ENCODE measurements around the gene PRCC. TPM values are rescaled to one million over a fixed set of nuclear protein-coding genes. Genes with fewer than 3 reads are reported as not detected.

The PRCC gene
- total and polyA plus RNA-seq, 2 of the 13 experiments (the other 11 are each of a cell fraction or from before 2014, with no cell fraction given) = 24.2 to 40.5 TPM

DNA sequence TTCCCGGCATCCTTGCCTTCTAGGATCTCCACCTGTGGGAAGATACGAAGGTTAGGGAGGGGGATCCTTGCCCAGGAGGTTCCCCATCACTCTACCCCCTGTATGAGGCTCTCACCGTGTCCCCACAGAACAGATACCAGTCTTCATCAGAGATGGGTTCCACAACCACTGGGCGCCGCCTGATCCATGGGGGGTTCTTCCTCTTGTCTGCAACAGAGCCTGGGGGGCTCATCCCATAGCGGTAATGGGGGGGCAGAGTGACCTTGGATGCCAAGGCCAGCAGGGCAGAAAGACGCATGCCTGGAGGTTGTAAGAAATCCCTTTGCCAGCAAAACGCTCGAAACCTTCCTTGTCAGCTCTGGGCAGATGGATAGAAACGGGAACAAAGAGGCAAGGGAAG is 28.9 kb upstream of the PRCC start (continued):
- TF ChIP-seq, protein P1, sequence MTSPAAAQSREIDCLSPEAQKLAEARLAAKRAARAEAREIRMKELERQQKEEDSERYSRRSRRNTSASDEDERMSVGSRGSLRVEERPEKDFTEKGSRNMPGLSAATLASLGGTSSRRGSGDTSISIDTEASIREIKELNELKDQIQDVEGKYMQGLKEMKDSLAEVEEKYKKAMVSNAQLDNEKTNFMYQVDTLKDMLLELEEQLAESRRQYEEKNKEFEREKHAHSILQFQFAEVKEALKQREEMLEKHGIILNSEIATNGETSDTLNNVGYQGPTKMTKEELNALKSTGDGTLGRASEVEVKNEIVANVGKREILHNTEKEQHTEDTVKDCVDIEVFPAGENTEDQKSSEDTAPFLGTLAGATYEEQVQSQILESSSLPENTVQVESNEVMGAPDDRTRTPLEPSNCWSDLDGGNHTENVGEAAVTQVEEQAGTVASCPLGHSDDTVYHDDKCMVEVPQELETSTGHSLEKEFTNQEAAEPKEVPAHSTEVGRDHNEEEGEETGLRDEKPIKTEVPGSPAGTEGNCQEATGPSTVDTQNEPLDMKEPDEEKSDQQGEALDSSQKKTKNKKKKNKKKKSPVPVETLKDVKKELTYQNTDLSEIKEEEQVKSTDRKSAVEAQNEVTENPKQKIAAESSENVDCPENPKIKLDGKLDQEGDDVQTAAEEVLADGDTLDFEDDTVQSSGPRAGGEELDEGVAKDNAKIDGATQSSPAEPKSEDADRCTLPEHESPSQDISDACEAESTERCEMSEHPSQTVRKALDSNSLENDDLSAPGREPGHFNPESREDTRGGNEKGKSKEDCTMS (CRISPR knock-in tag; conservative IDR thresholded peaks at IDR 0.05) = no peak
- no peak for TF ChIP-seq AKAP8 (CRISPR knock-in tag; IDR thresholded peaks at IDR 0.05)
- TF ChIP-seq, protein P2, sequence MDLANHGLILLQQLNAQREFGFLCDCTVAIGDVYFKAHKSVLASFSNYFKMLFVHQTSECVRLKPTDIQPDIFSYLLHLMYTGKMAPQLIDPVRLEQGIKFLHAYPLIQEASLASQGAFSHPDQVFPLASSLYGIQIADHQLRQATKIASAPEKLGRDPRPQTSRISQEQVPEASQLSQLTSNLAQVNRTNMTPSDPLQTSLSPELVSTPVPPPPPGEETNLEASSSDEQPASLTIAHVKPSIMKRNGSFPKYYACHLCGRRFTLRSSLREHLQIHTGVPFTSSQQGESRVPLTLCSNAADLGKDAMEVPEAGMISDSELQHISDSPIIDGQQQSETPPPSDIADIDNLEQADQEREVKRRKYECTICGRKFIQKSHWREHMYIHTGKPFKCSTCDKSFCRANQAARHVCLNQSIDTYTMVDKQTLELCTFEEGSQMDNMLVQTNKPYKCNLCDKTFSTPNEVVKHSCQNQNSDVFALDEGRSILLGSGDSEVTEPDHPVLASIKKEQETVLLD (CRISPR knock-in tag; IDR thresholded peaks at IDR 0.05; ENCODE audit: low read depth) = no peak
- TF ChIP-seq, protein P3, sequence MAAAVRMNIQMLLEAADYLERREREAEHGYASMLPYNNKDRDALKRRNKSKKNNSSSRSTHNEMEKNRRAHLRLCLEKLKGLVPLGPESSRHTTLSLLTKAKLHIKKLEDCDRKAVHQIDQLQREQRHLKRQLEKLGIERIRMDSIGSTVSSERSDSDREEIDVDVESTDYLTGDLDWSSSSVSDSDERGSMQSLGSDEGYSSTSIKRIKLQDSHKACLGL (CRISPR knock-in tag; IDR thresholded peaks at IDR 0.05) = no peak
- TF ChIP-seq SMAD9 (CRISPR knock-in tag; IDR thresholded peaks at IDR 0.05) = no peak
- no peak for TF ChIP-seq ZNF543 (CRISPR knock-in tag; IDR thresholded peaks at IDR 0.05)
- TF ChIP-seq HCFC1 (IDR thresholded peaks at IDR 0.05; ENCODE audit: low read depth, low read length) = no peak
- no peak for TF ChIP-seq ZIK1 (CRISPR knock-in tag; IDR thresholded peaks at IDR 0.05; ENCODE audit: borderline replicate concordance, low read depth)
- TF ChIP-seq STAT5B (CRISPR knock-in tag; IDR thresholded peaks at IDR 0.05) = no peak
- TF ChIP-seq, protein P4, sequence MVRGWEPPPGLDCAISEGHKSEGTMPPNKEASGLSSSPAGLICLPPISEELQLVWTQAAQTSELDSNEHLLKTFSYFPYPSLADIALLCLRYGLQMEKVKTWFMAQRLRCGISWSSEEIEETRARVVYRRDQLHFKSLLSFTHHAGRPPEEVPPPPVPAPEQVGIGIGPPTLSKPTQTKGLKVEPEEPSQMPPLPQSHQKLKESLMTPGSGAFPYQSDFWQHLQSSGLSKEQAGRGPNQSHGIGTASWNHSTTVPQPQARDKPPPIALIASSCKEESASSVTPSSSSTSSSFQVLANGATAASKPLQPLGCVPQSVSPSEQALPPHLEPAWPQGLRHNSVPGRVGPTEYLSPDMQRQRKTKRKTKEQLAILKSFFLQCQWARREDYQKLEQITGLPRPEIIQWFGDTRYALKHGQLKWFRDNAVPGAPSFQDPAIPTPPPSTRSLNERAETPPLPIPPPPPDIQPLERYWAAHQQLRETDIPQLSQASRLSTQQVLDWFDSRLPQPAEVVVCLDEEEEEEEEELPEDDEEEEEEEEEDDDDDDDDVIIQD (CRISPR knock-in tag; IDR thresholded peaks at IDR 0.05; ENCODE audit: low read depth) = no peak
- no peak for TF ChIP-seq ATF1 (CRISPR knock-in tag; IDR thresholded peaks at IDR 0.05)
